IPS DF 6.9 (cell line): ENCODE data around the gene USP17L30.
"Not testable (repeated sequence)": the region's sequence is repeated elsewhere in the genome, so short reads cannot be mapped to it uniquely, and the experiment has no call there.

Source experiments
- DNase-seq: peaks from one replicate; pipeline ENCODE4 v3.0.0-alpha.2; 2013; ENCODE audit warnings: low read depth, low spot score
- H3K27ac ChIP-seq: one replicate; pipeline ENCODE4 v1.5.1; 2013; ENCODE audit warnings: low read length, control low read depth
- H3K27me3 ChIP-seq: 2 replicates; pipeline ENCODE4 v1.6.1; 2013; ENCODE audit warnings: mild to moderate bottlenecking, low read length; ENCODE audit not compliant: control insufficient read depth, insufficient read depth
- H3K36me3 ChIP-seq: 2 replicates; pipeline ENCODE4 v1.6.1; 2013; ENCODE audit warnings: low read length; ENCODE audit not compliant: control insufficient read depth, insufficient read depth
- H3K4me1 ChIP-seq: 2 replicates; pipeline ENCODE4 v1.6.1; 2013; ENCODE audit warnings: low read length; ENCODE audit not compliant: control insufficient read depth, insufficient read depth
- H3K4me3 ChIP-seq: 2 replicates; pipeline ENCODE4 v1.5.1; 2013; ENCODE audit warnings: mild to moderate bottlenecking, low read length
- H3K9me3 ChIP-seq: 2 replicates; pipeline ENCODE4 v1.6.1; 2013; ENCODE audit warnings: low read length, inconsistent platforms; ENCODE audit not compliant: control insufficient read depth, insufficient read depth
- WGBS: extraction: QIAGEN DNeasy Blood & Tissue Kit; methylation state at CpG from one replicate; pipeline ENCODE4 v1.1.7; 2013; ENCODE audit warnings: mixed read lengths, missing lambda C conversion rate; ENCODE audit not compliant: insufficient read length, insufficient coverage; 5-methylcytosine and 5-hydroxymethylcytosine counted together

USP17L30 gene, protein sequence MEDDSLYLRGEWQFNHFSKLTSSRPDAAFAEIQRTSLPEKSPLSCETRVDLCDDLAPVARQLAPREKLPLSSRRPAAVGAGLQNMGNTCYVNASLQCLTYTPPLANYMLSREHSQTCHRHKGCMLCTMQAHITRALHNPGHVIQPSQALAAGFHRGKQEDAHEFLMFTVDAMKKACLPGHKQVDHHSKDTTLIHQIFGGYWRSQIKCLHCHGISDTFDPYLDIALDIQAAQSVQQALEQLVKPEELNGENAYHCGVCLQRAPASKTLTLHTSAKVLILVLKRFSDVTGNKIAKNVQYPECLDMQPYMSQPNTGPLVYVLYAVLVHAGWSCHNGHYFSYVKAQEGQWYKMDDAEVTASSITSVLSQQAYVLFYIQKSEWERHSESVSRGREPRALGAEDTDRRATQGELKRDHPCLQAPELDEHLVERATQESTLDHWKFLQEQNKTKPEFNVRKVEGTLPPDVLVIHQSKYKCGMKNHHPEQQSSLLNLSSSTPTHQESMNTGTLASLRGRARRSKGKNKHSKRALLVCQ

DNA sequence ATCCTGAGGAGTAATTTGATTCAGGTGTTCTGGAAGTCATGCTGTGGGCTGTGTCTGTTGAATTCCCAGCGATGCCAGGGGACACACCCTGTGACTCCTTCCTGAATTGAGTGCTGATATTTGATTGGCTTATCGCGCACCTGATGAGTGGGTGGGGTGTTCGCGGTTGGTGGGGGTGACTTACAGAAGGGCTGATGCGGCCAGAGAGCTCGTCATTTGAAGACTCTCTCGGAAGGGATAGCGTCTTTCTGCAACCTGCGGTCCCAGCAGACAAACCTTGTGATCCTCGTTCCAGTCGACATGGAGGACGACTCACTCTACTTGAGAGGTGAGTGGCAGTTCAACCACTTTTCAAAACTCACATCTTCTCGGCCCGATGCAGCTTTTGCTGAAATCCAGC is at the start of gene USP17L30:
Gene USP17L30 (plus strand): TSS at position 301 of the 400 bp plus-strand sequence. CDS start 0 bp downstream, at position 301.
- H3K36me3 ChIP-seq, H3K4me3 ChIP-seq, H3K27ac ChIP-seq, H3K27me3 ChIP-seq, H3K9me3 ChIP-seq, DNase-seq, H3K4me1 ChIP-seq: not testable (repeated sequence)
- no CpG with 5 or more reads among the region's 15 CpGs for WGBS

DNA sequence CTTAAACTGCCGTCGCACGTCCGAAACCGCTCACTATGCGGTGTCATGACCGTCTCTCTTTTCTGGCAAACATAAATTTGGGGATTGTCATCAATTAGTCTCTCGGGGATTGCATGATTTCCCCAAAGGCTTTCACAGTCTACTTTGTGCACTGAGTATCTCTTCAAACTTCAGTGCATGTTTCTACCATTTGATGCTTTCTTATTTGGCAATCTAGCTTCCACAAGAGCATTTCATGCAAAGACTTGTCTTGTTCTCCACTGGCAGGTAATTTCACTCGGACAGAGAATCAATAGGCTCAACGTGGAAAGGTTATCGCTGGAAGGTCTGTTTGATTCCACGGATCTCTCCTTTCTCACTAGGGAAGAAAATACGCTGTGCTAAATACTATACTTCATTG is 38.7 kb upstream of the USP17L30 start:
- H3K27ac ChIP-seq, DNase-seq, H3K9me3 ChIP-seq, H3K4me3 ChIP-seq, H3K36me3 ChIP-seq, H3K4me1 ChIP-seq, H3K27me3 ChIP-seq: not testable (repeated sequence)
- WGBS, result no CpG with 5 or more reads among the region's 13 CpGs

DNA sequence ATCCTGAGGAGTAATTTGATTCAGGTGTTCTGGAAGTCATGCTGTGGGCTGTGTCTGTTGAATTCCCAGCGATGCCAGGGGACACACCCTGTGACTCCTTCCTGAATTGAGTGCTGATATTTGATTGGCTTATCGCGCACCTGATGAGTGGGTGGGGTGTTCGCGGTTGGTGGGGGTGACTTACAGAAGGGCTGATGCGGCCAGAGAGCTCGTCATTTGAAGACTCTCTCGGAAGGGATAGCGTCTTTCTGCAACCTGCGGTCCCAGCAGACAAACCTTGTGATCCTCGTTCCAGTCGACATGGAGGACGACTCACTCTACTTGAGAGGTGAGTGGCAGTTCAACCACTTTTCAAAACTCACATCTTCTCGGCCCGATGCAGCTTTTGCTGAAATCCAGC is 38.1 kb upstream of the USP17L30 start, which contains the start of gene USP17L24:
Gene USP17L24 (plus strand): TSS at position 301 of the 400 bp plus-strand sequence. CDS start 0 bp downstream, at position 301.
- no CpG with 5 or more reads among the region's 15 CpGs for WGBS
- not testable (repeated sequence) for DNase-seq, H3K27me3 ChIP-seq, H3K36me3 ChIP-seq, H3K9me3 ChIP-seq, H3K4me3 ChIP-seq, H3K4me1 ChIP-seq, H3K27ac ChIP-seq

DNA sequence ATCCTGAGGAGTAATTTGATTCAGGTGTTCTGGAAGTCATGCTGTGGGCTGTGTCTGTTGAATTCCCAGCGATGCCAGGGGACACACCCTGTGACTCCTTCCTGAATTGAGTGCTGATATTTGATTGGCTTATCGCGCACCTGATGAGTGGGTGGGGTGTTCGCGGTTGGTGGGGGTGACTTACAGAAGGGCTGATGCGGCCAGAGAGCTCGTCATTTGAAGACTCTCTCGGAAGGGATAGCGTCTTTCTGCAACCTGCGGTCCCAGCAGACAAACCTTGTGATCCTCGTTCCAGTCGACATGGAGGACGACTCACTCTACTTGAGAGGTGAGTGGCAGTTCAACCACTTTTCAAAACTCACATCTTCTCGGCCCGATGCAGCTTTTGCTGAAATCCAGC is 33.3 kb upstream of the USP17L30 start, which contains the start of gene USP17L25:
Gene USP17L25 (plus strand): TSS at position 301 of the 400 bp plus-strand sequence. CDS start 0 bp downstream, at position 301.
- no CpG with 5 or more reads among the region's 15 CpGs for WGBS
- not testable (repeated sequence) for H3K9me3 ChIP-seq, H3K4me1 ChIP-seq

DNA sequence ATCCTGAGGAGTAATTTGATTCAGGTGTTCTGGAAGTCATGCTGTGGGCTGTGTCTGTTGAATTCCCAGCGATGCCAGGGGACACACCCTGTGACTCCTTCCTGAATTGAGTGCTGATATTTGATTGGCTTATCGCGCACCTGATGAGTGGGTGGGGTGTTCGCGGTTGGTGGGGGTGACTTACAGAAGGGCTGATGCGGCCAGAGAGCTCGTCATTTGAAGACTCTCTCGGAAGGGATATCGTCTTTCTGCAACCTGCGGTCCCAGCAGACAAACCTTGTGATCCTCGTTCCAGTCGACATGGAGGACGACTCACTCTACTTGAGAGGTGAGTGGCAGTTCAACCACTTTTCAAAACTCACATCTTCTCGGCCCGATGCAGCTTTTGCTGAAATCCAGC is 28.6 kb upstream of the USP17L30 start, which contains the start of gene USP17L26:
Gene USP17L26 (plus strand): TSS at position 301 of the 400 bp plus-strand sequence. CDS start 0 bp downstream, at position 301.
- not testable (repeated sequence) for H3K4me1 ChIP-seq
- no CpG with 5 or more reads among the region's 15 CpGs for whole genome bisulfite sequencing

More for the DNA sequence above, 33.3 kb upstream of the USP17L30 start, which contains the start of gene USP17L25:
- DNase-seq, H3K4me3 ChIP-seq, H3K27me3 ChIP-seq, H3K36me3 ChIP-seq, H3K27ac ChIP-seq: not testable (repeated sequence)

DNA sequence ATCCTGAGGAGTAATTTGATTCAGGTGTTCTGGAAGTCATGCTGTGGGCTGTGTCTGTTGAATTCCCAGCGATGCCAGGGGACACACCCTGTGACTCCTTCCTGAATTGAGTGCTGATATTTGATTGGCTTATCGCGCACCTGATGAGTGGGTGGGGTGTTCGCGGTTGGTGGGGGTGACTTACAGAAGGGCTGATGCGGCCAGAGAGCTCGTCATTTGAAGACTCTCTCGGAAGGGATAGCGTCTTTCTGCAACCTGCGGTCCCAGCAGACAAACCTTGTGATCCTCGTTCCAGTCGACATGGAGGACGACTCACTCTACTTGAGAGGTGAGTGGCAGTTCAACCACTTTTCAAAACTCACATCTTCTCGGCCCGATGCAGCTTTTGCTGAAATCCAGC is 23.8 kb upstream of the USP17L30 start, which contains the start of gene USP17L5:
Gene USP17L5 (plus strand): TSS at position 301 of the 400 bp plus-strand sequence. CDS start 0 bp downstream, at position 301.
- H3K27ac ChIP-seq, H3K4me3 ChIP-seq, H3K27me3 ChIP-seq, DNase-seq, H3K9me3 ChIP-seq, H3K36me3 ChIP-seq, H3K4me1 ChIP-seq: not testable (repeated sequence)
- WGBS, result no CpG with 5 or more reads among the region's 15 CpGs

More for the DNA sequence above, 28.6 kb upstream of the USP17L30 start, which contains the start of gene USP17L26:
- not testable (repeated sequence) for H3K27me3 ChIP-seq, H3K4me3 ChIP-seq, H3K9me3 ChIP-seq, H3K27ac ChIP-seq, DNase-seq, H3K36me3 ChIP-seq

DNA sequence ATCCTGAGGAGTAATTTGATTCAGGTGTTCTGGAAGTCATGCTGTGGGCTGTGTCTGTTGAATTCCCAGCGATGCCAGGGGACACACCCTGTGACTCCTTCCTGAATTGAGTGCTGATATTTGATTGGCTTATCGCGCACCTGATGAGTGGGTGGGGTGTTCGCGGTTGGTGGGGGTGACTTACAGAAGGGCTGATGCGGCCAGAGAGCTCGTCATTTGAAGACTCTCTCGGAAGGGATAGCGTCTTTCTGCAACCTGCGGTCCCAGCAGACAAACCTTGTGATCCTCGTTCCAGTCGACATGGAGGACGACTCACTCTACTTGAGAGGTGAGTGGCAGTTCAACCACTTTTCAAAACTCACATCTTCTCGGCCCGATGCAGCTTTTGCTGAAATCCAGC is 19.1 kb upstream of the USP17L30 start, which contains the start of gene USP17L27:
Gene USP17L27 (plus strand): TSS at position 301 of the 400 bp plus-strand sequence. CDS start 0 bp downstream, at position 301.
- no CpG with 5 or more reads among the region's 15 CpGs for WGBS
- DNase-seq, H3K27ac ChIP-seq, H3K4me1 ChIP-seq, H3K27me3 ChIP-seq, H3K9me3 ChIP-seq, H3K4me3 ChIP-seq, H3K36me3 ChIP-seq: not testable (repeated sequence)

DNA sequence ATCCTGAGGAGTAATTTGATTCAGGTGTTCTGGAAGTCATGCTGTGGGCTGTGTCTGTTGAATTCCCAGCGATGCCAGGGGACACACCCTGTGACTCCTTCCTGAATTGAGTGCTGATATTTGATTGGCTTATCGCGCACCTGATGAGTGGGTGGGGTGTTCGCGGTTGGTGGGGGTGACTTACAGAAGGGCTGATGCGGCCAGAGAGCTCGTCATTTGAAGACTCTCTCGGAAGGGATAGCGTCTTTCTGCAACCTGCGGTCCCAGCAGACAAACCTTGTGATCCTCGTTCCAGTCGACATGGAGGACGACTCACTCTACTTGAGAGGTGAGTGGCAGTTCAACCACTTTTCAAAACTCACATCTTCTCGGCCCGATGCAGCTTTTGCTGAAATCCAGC is 14.3 kb upstream of the USP17L30 start, which contains the start of gene USP17L28:
Gene USP17L28 (plus strand): TSS at position 301 of the 400 bp plus-strand sequence. CDS start 0 bp downstream, at position 301.
- not testable (repeated sequence) for H3K36me3 ChIP-seq, H3K9me3 ChIP-seq, H3K27ac ChIP-seq, H3K27me3 ChIP-seq, DNase-seq, H3K4me3 ChIP-seq, H3K4me1 ChIP-seq
- no CpG with 5 or more reads among the region's 15 CpGs for WGBS

DNA sequence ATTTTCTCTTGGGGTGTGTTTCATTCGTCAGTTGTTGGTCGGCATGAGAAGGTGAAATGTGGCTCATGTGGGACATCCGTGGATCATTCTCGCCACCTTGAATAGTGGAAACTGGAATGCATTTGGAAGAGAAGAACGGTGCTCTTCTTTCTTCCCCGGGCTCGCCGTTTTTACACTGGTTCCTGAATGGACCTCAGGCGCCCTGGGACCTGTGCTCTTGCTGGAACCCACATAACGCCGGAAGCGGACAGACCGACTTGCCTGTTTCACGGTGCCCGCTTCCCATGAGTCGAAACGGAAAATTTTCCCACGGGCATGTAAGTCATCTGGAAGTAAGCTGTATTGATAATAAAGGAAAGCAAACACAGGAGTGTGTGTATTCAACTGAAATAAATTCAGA is 12.1 kb upstream of the USP17L30 start:
- not testable (repeated sequence) for H3K4me3 ChIP-seq, H3K27me3 ChIP-seq, H3K27ac ChIP-seq, H3K36me3 ChIP-seq, DNase-seq, H3K9me3 ChIP-seq, H3K4me1 ChIP-seq
- no CpG with 5 or more reads among the region's 18 CpGs for WGBS

DNA sequence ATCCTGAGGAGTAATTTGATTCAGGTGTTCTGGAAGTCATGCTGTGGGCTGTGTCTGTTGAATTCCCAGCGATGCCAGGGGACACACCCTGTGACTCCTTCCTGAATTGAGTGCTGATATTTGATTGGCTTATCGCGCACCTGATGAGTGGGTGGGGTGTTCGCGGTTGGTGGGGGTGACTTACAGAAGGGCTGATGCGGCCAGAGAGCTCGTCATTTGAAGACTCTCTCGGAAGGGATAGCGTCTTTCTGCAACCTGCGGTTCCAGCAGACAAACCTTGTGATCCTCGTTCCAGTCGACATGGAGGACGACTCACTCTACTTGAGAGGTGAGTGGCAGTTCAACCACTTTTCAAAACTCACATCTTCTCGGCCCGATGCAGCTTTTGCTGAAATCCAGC is 9.6 kb upstream of the USP17L30 start, which contains the start of gene USP17L29:
Gene USP17L29 (plus strand): TSS at position 301 of the 400 bp plus-strand sequence. CDS start 0 bp downstream, at position 301.
- DNase-seq, H3K4me1 ChIP-seq, H3K27me3 ChIP-seq, H3K27ac ChIP-seq, H3K9me3 ChIP-seq, H3K36me3 ChIP-seq, H3K4me3 ChIP-seq: not testable (repeated sequence)
- WGBS, result no CpG with 5 or more reads among the region's 15 CpGs
